Stimulated activated naive CD8-positive, alpha-beta T cell treated with anti-CD3 and anti-CD28 coated beads, Interleukin-15, Interleukin-2, amounts not matched to agents 100 ng/mL and 50 ng/mL, for 24 hours (primary cell): Measurements from ENCODE around the gene FBXL13.
"Not testable (repeated sequence)": the region's sequence is repeated elsewhere in the genome, so short reads cannot be mapped to it uniquely, and the experiment has no call there.

ENCODE experiments used
- H3K27ac Mint-ChIP-seq: one replicate; pipeline ENCODE4 v1.8.0; 2021; ENCODE audit warnings: mild to moderate bottlenecking, mixed read lengths
- H3K27me3 Mint-ChIP-seq: one replicate; pipeline ENCODE4 v1.8.0; 2021; ENCODE audit warnings: mixed read lengths
- H3K36me3 Mint-ChIP-seq: one replicate; pipeline ENCODE4 v1.8.0; 2021; ENCODE audit warnings: low read depth, mixed read lengths
- H3K4me1 Mint-ChIP-seq: one replicate; pipeline ENCODE4 v1.8.0; 2021; ENCODE audit warnings: low read depth, mixed read lengths
- H3K4me3 Mint-ChIP-seq: one replicate; pipeline ENCODE4 v1.8.0; 2021; ENCODE audit warnings: mild to moderate bottlenecking, mixed read lengths
- H3K9me3 Mint-ChIP-seq: one replicate; pipeline ENCODE4 v1.8.0; 2021; ENCODE audit warnings: mixed read lengths

The FBXL13 gene

DNA sequence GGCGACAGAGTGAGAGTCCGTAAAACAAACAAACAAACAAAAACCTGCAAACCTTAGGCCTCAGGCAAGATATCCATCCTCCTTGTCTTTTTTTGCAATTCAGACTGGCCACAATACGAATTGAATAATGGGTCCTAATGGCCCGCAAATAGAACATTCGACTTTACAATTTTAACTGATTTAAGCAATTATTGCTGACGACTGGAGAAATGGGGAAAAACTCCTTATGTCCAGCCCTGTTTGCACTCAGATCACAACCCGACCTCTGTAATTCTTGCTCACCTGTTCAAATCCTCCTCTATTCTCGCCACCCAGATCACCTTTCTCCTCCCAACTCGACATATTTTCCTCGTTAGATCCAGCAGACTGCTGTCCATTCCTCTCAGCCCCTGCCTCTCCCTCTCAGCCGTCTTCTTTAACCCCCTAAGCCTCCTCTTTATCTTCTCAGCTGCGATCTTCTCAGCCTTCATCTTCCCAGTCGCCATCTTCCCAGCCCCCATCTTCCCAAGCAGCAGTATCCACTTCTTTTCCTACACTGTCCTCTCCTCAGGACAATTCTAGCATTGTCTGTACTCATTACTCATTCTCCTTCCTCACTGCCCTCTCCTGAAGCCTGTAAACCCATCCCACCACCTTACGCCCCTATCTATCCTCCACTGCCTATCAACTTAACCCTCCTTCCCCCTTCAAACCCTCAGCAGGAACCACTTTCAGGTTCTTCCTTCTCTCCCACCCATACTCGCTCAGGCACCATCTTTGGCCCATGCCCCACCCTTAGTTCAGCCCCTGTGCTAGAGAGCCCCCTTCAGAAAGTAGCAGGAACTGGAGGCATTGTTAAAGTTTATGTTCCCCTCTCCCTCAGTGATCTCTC lies 100.0 kb downstream of the FBXL13 start:
- Mint-ChIP-seq H3K27me3 (no peaks in the 10 kb centered on the region), H3K36me3 (no peaks in the 10 kb centered on the region), H3K9me3 (no peaks in the 10 kb centered on the region), H3K4me1 (no peaks in the 10 kb centered on the region), H3K4me3 (no peak overlapping the region), H3K27ac (no peak overlapping the region)

DNA sequence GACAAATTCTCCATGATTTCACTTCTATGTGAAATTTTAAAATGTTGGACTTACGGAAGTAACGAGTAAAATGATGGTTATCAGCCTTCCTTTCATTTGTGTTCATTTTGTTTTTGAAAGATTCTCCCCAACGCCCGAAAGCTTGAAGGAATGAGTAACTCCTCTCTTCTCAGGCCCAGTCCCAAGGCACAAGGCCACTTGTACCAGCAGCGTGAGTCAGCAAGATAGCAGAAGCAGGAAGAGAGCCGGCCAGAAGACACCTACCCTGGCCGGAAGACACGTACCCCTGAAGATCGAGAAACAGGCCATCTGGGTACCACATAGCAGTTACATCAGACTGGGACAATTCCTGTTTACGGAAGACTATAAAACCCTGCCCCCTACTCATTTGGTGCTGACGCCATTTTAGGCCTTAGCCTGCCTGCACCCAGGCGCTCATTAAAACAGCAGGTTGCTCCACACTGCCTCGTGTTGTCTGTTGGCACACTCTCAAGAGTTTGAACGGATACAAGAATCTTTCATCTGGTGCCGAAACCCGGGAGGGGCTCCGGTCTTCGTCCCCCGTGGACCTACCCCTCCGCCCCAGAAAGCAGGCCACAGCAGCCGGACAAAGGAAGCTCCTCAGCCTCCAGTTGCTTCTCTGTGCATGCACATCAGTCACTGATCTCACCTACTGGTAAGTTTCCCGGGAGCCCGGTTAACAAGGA lies 101.3 kb downstream of the FBXL13 start:
- H3K27ac Mint-ChIP-seq = no peak overlapping the region
- no peaks in the 10 kb centered on the region for H3K36me3 Mint-ChIP-seq
- H3K27me3 Mint-ChIP-seq = no peaks in the 10 kb centered on the region
- no peak overlapping the region for H3K4me3 Mint-ChIP-seq
- H3K4me1 Mint-ChIP-seq = no peaks in the 10 kb centered on the region
- H3K9me3 Mint-ChIP-seq = no peaks in the 10 kb centered on the region

DNA sequence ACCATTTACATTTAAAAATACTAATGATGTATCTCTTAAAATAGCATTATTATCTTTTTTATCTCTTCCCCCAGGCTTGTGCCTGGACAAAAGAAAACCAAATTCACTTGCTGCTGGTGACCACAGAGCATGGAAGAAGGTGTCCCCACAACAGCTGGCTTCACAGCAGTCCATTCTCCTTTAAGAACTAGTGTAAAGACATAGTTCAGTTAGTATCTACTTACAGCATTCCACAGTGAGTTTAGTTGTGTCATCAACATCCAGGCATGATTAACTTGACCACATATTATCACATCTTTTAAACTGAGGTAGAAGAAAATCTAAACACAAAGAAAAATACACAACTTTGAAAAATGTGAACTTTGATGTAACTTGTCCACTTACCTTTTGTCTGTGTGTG lies 106.8 kb downstream of the FBXL13 start:
- no peak overlapping the region for H3K27ac Mint-ChIP-seq
- no peaks in the 10 kb centered on the region for H3K9me3 Mint-ChIP-seq
- H3K4me3 Mint-ChIP-seq = no peak overlapping the region
- no peaks in the 10 kb centered on the region for H3K4me1 Mint-ChIP-seq
- no peaks in the 10 kb centered on the region for H3K36me3 Mint-ChIP-seq
- no peaks in the 10 kb centered on the region for H3K27me3 Mint-ChIP-seq

DNA sequence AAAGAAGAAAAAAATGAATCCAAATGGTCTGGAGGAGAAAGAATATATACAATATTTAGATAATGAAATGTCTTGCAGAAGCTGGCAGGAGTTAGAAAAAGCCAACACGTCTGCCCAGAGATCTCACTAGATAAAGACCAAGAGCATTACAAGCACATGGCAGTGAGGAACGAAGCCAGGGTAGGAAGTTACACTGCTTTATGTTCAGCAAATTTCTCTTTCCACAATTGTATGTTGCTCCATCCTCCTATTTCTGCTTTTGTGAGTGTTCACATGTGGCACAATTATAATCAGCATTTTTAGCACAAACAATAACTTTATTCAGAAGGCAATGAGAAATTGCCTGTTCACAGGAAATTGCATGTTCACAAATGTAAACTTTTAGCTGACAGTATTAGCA lies 108.1 kb downstream of the FBXL13 start:
- Mint-ChIP-seq H3K4me1 (no peaks in the 10 kb centered on the region), H3K36me3 (no peaks in the 10 kb centered on the region), H3K4me3 (no peak overlapping the region), H3K27ac (no peak overlapping the region), H3K27me3 (no peaks in the 10 kb centered on the region), H3K9me3 (no peaks in the 10 kb centered on the region)

DNA sequence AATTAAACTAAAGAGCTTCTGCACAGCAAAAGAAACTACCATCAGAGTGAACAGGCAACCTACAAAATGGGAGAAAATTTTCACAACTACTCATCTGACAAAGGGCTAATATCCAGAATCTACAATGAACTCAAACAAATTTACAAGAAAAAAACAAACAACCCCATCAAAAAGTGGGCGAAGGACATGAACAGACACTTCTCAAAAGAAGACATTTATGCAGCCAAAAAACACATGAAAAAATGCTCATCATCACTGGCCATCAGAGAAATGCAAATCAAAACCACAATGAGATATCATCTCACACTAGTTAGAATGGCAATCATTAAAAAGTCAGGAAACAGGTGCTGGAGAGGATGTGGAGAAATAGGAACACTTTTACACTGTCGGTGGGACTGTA lies 112.6 kb downstream of the FBXL13 start:
- H3K27ac Mint-ChIP-seq, H3K27me3 Mint-ChIP-seq, H3K36me3 Mint-ChIP-seq, H3K4me3 Mint-ChIP-seq, H3K4me1 Mint-ChIP-seq, H3K9me3 Mint-ChIP-seq: not testable (repeated sequence)

DNA sequence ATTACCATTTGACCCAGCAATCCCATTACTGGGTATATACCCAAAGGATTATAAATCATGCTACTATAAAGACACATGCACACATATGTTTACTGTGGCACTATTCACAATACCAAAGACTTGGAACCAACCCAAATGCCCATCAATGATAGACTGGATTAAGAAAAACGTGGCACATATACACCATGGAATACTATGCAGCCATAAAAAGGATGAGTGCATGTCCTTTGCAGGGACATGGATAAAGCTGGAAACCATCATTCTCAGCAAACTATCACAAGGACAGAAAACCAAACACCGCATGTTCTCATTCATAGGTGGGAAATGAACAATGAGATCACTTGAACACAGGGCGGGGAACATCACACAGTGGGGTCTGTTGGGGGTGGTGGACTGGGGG lies 116.6 kb downstream of the FBXL13 start:
- not testable (repeated sequence) for H3K9me3 Mint-ChIP-seq, H3K27ac Mint-ChIP-seq, H3K36me3 Mint-ChIP-seq, H3K4me3 Mint-ChIP-seq, H3K4me1 Mint-ChIP-seq, H3K27me3 Mint-ChIP-seq

DNA sequence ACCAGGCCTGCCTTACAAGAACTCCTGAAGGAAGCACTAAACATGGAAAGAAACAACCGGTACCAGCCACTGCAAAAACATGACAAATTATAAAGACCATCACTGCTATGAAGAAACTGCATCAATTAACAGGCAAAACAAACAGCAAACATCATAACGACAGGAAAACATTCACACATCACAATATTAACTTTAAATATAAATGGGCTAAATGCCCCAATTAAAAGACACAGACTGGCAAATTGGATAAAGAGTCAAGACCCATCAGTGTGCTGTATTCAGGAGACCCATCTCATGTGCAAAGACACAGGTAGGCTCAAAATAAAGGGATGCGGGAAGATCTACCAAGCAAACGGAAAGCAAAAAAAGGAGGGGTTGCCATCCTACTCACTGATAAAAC lies 120.2 kb downstream of the FBXL13 start:
- not testable (repeated sequence) for H3K4me3 Mint-ChIP-seq, H3K27me3 Mint-ChIP-seq, H3K36me3 Mint-ChIP-seq, H3K27ac Mint-ChIP-seq, H3K4me1 Mint-ChIP-seq
- H3K9me3 Mint-ChIP-seq = peaks cover 14% of the 10 kb centered on the region

DNA sequence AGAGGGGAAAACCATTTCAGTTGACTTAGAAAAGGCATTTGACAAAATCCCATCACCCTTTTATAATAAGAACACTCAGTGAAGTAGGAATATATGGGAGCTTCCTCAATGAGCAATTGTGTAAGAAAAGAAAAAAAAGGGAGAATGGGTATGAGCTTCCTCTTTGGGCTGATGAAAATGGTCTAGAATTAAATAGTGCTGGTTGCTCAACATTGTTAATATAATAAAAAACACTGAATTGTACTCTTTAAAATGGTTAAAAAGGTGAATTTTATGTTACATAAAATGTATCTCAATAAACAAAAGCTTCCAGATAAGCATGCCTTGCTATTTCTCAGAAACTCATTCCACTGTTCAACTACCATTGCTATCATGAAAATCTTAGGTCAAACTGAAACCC lies 121.2 kb downstream of the FBXL13 start:
- Mint-ChIP-seq H3K4me1 (no peaks in the 10 kb centered on the region), H3K36me3 (no peaks in the 10 kb centered on the region), H3K27ac (no peak overlapping the region), H3K4me3 (no peak overlapping the region), H3K9me3 (peaks cover 14% of the 10 kb centered on the region), H3K27me3 (no peaks in the 10 kb centered on the region)

DNA sequence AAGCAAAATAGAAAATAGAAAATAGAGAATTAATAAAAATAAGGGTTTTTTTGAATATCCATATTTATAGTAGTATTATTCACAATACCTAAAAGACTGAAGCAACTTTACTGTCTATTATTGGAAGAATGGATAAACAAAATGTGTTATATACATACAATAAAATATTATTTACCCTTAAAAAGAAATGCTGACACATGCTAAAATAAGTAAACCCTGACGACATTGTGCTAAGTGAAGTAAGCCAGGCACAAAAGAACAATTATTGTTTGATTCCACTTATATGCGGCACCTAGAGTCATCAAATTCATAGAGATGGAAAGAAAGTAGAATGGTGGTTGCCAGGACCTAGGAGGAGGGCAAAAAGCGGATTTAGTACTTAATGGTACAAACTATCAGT lies 122.8 kb downstream of the FBXL13 start:
- no peak overlapping the region for H3K4me3 Mint-ChIP-seq

DNA sequence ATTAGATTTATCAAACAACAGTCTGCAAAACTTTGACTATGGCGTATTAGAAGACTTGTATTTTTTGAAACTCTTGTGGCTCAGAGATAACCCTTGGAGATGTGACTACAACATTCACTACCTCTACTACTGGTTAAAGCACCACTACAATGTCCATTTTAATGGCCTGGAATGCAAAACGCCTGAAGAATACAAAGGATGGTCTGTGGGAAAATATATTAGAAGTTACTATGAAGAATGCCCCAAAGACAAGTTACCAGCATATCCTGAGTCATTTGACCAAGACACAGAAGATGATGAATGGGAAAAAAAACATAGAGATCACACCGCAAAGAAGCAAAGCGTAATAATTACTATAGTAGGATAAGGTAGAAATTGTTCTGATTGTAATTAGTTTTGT lies 130.4 kb downstream of the FBXL13 start:
- no peak overlapping the region for H3K4me3 Mint-ChIP-seq
- no peaks in the 10 kb centered on the region for H3K27me3 Mint-ChIP-seq
- no peaks in the 10 kb centered on the region for H3K9me3 Mint-ChIP-seq
- H3K27ac Mint-ChIP-seq = no peak overlapping the region
- no peaks in the 10 kb centered on the region for H3K36me3 Mint-ChIP-seq
- H3K4me1 Mint-ChIP-seq = no peaks in the 10 kb centered on the region

More for the DNA sequence above, 122.8 kb downstream of the FBXL13 start:
- H3K27ac Mint-ChIP-seq = no peak overlapping the region
- H3K36me3 Mint-ChIP-seq = no peaks in the 10 kb centered on the region
- H3K27me3 Mint-ChIP-seq = no peaks in the 10 kb centered on the region
- no peaks in the 10 kb centered on the region for H3K4me1 Mint-ChIP-seq
- peaks cover 14% of the 10 kb centered on the region for H3K9me3 Mint-ChIP-seq

DNA sequence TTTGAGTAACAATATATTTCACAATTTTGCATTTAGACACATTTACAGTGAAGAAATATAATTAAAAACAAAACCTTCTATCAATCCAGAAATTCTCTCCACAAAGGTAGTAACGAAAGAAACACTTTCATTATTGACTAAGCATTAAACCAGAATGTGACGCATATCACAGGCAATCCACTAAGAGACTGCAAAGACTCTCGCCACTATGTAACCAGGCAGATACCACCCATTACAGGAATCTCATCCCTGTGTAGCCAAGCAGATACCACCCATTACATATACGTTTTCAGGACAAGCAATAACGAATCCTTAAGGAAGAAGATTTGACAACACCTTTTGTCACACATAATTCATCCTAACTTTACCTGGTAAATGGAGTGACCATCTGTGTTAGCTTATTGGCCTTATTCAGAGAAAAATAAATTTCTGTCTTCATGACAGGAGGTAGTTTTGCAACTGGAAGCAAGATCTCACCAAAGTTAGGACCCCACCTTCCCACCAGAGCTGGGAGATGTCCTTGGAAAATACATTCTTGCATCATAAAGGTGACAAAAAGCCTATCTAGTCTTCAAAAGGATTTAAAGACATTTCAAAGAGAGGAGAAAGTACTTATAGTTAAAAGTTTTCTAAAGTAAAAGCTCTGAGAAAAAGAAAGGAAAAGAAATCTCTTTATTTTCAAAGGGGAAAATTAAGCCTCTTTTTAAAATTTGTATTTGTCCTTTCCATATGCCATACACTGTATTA lies 131.0 kb downstream of the FBXL13 start:
- H3K27ac Mint-ChIP-seq = no peak overlapping the region
- H3K9me3 Mint-ChIP-seq = no peaks in the 10 kb centered on the region
- H3K36me3 Mint-ChIP-seq = no peaks in the 10 kb centered on the region
- H3K27me3 Mint-ChIP-seq = no peaks in the 10 kb centered on the region
- no peaks in the 10 kb centered on the region for H3K4me1 Mint-ChIP-seq
- H3K4me3 Mint-ChIP-seq = no peak overlapping the region

DNA sequence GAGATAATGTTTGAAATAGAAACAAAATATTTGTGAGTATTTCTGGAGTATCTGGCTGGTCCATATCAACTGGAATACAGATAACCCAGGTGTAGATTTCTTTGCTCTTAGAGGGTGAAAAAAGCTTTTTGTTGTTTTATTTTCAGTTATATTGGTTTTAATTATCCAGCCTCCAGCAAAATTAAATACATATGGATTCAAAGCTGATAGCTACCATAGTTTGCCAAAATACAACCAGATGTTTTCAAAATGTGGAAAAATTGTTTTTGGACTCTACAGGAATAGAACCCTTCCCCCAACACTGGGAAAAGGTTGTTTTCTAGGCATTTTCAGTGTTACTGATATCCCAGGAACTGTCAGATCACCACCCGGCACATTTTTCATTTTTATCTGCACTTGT lies 131.7 kb downstream of the FBXL13 start:
- Mint-ChIP-seq H3K27ac (no peak overlapping the region), H3K4me3 (no peak overlapping the region), H3K36me3 (no peaks in the 10 kb centered on the region), H3K9me3 (no peaks in the 10 kb centered on the region), H3K4me1 (no peaks in the 10 kb centered on the region), H3K27me3 (no peaks in the 10 kb centered on the region)

DNA sequence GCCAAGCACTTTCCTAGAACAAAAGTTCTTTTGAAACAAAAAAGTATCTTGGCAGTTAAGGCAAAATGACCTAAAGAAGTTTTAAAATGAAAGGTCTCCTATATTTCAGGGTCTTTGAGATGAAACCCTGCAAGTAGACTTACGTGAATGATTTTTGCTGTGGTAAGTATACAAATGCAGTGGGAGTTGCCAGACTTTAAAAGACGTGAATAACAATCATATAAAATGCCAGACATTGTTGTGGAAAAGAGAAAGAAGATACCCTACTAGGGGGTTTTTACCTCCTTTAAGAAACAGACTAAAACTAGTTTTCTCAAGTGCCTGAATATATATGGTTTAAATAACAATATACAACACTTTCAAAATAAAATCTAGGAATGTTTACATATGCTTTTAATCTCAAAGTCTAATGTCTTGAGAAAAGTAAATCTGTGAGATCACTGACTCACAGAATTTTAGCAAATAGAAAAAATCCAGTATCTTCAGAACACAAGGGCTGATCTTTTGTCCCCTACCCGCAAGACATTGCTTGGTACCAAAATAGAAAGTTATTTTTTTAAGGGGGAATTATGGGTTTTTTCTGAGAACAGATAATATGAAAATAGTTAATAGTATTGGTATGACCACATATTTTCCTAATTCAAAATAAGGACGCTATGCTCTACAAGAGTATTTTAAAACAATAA lies 132.3 kb downstream of the FBXL13 start:
- no peak overlapping the region for H3K4me3 Mint-ChIP-seq

DNA sequence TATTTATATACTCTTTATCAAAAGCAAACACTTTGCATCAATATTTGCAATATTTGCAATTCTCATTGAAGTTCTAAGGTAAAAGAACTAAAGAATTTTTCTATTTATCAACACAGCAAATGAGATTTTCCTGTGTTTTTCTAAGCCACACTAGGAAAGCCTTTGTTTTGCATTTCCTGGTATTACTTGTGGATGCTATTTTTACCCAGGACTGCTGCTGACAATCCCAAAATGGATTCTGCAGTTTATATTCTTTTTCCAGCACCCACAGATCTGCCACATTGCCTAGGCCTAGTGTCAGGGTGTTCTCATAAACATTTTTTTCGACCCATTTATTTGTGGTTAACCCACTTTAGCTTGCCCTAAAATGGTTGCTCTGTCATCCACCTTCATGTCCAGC lies 135.9 kb downstream of the FBXL13 start:
- H3K9me3 Mint-ChIP-seq = no peaks in the 10 kb centered on the region
- no peak overlapping the region for H3K4me3 Mint-ChIP-seq
- no peak overlapping the region for H3K27ac Mint-ChIP-seq
- H3K4me1 Mint-ChIP-seq = no peaks in the 10 kb centered on the region
- no peaks in the 10 kb centered on the region for H3K27me3 Mint-ChIP-seq
- no peaks in the 10 kb centered on the region for H3K36me3 Mint-ChIP-seq

More for the DNA sequence above, 132.3 kb downstream of the FBXL13 start:
- no peak overlapping the region for H3K27ac Mint-ChIP-seq
- no peaks in the 10 kb centered on the region for H3K36me3 Mint-ChIP-seq
- no peaks in the 10 kb centered on the region for H3K9me3 Mint-ChIP-seq
- H3K4me1 Mint-ChIP-seq = no peaks in the 10 kb centered on the region
- H3K27me3 Mint-ChIP-seq = no peaks in the 10 kb centered on the region
